HEK293 (cell line): ENCODE data around the gene SLC35G6.
A peak's percentile ranks its signal among the peaks of the same experiment; 100 is the strongest.

Source experiments
- GLIS2 ChIP-seq: fragments of 450-650 bp; formaldehyde crosslinking; IDR thresholded peaks from 2 replicates; pipeline ENCODE4 v1.5.1; 2016; ENCODE audit warnings: missing biosample characterization, missing genetic modification characterization
- KLF8 ChIP-seq: fragments of 450-650 bp; formaldehyde crosslinking; IDR thresholded peaks from 2 replicates; pipeline ENCODE4 v1.5.1; 2016; ENCODE audit warnings: missing biosample characterization, missing genetic modification characterization
- SCRT1 ChIP-seq: fragments of 450-650 bp; formaldehyde crosslinking; IDR thresholded peaks from 2 replicates; pipeline ENCODE4 v1.5.1; 2016; ENCODE audit warnings: missing biosample characterization, missing genetic modification characterization, borderline replicate concordance
- SP2 ChIP-seq: fragments of 450-650 bp; formaldehyde crosslinking; IDR thresholded peaks from 2 replicates; pipeline ENCODE4 v1.5.1; 2016; ENCODE audit warnings: missing biosample characterization, missing genetic modification characterization
- ZBTB21 ChIP-seq: fragments of 450-650 bp; formaldehyde crosslinking; IDR thresholded peaks from 2 replicates; pipeline ENCODE4 v1.5.1; 2017; ENCODE audit warnings: missing biosample characterization, missing genetic modification characterization
- ZFP3 ChIP-seq: fragments of 450-650 bp; formaldehyde crosslinking; IDR thresholded peaks from 2 replicates; pipeline ENCODE4 v1.5.1; 2016; ENCODE audit warnings: low read depth, missing biosample characterization, missing genetic modification characterization
- ZFP41 ChIP-seq: fragments of 450-650 bp; formaldehyde crosslinking; IDR thresholded peaks from 2 replicates; pipeline ENCODE4 v1.5.1; 2016; ENCODE audit warnings: missing biosample characterization, missing genetic modification characterization, borderline replicate concordance
- ZNF112 ChIP-seq: fragments of 450-650 bp; formaldehyde crosslinking; IDR thresholded peaks from 2 replicates; pipeline ENCODE4 v1.5.0; 2017; ENCODE audit warnings: missing biosample characterization, missing genetic modification characterization
- ZNF132 ChIP-seq: fragments of 450-650 bp; formaldehyde crosslinking; IDR thresholded peaks from 2 replicates; pipeline ENCODE4 v1.5.1; 2017; ENCODE audit warnings: missing biosample characterization, missing genetic modification characterization, borderline replicate concordance
- ZNF155 ChIP-seq: fragments of 450-650 bp; formaldehyde crosslinking; IDR thresholded peaks from 2 replicates; pipeline ENCODE4 v1.5.1; 2016; ENCODE audit warnings: missing biosample characterization, missing genetic modification characterization
- ZNF174 ChIP-seq: fragments of 450-650 bp; formaldehyde crosslinking; IDR thresholded peaks from 2 replicates; pipeline ENCODE4 v1.5.0; 2017; ENCODE audit warnings: missing biosample characterization, mild to moderate bottlenecking, missing genetic modification characterization
- ZNF280D ChIP-seq: fragments of 450-650 bp; formaldehyde crosslinking; IDR thresholded peaks from 2 replicates; pipeline ENCODE4 v1.5.1; 2016; ENCODE audit warnings: missing biosample characterization, missing genetic modification characterization
- ZNF324 ChIP-seq: fragments of 450-650 bp; formaldehyde crosslinking; IDR thresholded peaks from 2 replicates; pipeline ENCODE4 v1.5.1; 2016; ENCODE audit warnings: missing biosample characterization, missing genetic modification characterization
- ZNF341 ChIP-seq: fragments of 450-650 bp; formaldehyde crosslinking; IDR thresholded peaks from 2 replicates; pipeline ENCODE4; 2016; ENCODE audit warnings: low read depth, missing biosample characterization, missing genetic modification characterization
- ZNF37A ChIP-seq: fragments of 450-650 bp; IDR thresholded peaks from 2 replicates; pipeline ENCODE4 v1.5.1; 2018; ENCODE audit warnings: missing biosample characterization, missing genetic modification characterization
- ZNF548 ChIP-seq: fragments of 450-650 bp; formaldehyde crosslinking; IDR thresholded peaks from 2 replicates; pipeline ENCODE4 v1.5.1; 2016; ENCODE audit warnings: missing biosample characterization, missing genetic modification characterization
- ZNF707 ChIP-seq: fragments of 450-650 bp; formaldehyde crosslinking; IDR thresholded peaks from 2 replicates; pipeline ENCODE4 v1.5.1; 2016; ENCODE audit warnings: missing biosample characterization, missing genetic modification characterization
- ZNF830 ChIP-seq: fragments of 450-650 bp; IDR thresholded peaks from 2 replicates; pipeline ENCODE4 v1.5.0; 2018; ENCODE audit warnings: missing biosample characterization, missing genetic modification characterization, low read depth, mild to moderate bottlenecking, moderate library complexity
- ZSCAN18 ChIP-seq: fragments of 450-650 bp; formaldehyde crosslinking; IDR thresholded peaks from 2 replicates; pipeline ENCODE4 v1.5.1; 2016; ENCODE audit warnings: missing biosample characterization, missing genetic modification characterization
- ZSCAN5A ChIP-seq: fragments of 450-650 bp; formaldehyde crosslinking; IDR thresholded peaks from 2 replicates; pipeline ENCODE4 v1.5.1; 2016; ENCODE audit warnings: missing biosample characterization, missing genetic modification characterization
- ZXDB ChIP-seq: fragments of 450-650 bp; formaldehyde crosslinking; IDR thresholded peaks from 2 replicates; pipeline ENCODE4 v1.5.1; 2016; ENCODE audit warnings: missing biosample characterization, missing genetic modification characterization
- TF ChIP-seq, protein P1 (sequence below): fragments of 450-650 bp; formaldehyde crosslinking; IDR thresholded peaks from 2 replicates; pipeline ENCODE4 v1.5.1; 2016; ENCODE audit warnings: missing biosample characterization, missing genetic modification characterization, low read depth
- TF ChIP-seq, protein P2 (sequence below): fragments of 450-650 bp; formaldehyde crosslinking; IDR thresholded peaks from 2 replicates; pipeline ENCODE4 v1.5.1; 2016; ENCODE audit warnings: missing biosample characterization, missing genetic modification characterization
- TF ChIP-seq, protein P3 (sequence below): fragments of 450-650 bp; formaldehyde crosslinking; IDR thresholded peaks from 2 replicates; pipeline ENCODE4 v1.5.1; 2016; ENCODE audit warnings: missing biosample characterization, missing genetic modification characterization
- TF ChIP-seq, protein P4 (sequence below): fragments of 450-650 bp; formaldehyde crosslinking; IDR thresholded peaks from 2 replicates; pipeline ENCODE4 v1.5.1; 2017; ENCODE audit warnings: missing biosample characterization, missing genetic modification characterization

SLC35G6 gene

DNA sequence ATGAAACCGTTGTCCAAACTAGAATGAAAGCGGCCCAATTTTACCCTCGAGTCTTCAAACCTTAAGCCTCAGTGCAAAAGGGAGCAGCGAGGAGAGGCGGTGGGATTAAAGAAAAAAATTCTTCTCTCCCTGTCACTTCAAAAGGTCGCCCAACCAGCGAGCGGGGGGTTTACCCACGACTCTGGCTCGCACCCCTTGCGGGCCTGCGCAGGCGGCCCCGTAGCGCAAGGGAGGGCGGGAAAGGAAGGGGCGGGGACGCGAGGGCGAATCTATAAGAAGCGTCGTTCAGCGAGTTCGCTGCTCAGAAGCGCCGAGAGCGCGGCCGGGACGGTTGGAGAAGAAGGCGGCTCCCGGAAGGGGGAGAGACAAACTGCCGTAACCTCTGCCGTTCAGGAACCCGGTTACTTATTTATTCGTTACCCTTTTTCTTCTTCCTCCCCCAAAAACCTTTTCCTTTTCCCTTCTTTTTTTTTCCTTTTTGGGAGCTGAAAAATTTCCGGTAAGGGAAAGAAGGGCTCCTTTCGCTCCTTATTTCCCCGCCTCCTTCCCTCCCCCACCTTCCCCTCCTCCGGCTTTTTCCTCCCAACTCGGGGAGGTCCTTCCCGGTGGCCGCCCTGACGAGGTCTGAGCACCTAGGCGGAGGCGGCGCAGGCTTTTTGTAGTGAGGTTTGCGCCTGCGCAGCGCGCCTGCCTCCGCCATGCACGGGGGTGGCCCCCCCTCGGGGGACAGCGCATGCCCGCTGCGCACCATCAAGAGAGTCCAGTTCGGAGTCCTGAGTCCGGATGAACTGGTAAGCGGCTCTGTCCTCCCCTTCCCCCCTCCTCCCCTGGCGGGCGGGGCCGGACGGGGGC lies 3.0 kb downstream of the SLC35G6 start, which contains the start of gene POLR2A (continued):
- TF ChIP-seq, protein P1, sequence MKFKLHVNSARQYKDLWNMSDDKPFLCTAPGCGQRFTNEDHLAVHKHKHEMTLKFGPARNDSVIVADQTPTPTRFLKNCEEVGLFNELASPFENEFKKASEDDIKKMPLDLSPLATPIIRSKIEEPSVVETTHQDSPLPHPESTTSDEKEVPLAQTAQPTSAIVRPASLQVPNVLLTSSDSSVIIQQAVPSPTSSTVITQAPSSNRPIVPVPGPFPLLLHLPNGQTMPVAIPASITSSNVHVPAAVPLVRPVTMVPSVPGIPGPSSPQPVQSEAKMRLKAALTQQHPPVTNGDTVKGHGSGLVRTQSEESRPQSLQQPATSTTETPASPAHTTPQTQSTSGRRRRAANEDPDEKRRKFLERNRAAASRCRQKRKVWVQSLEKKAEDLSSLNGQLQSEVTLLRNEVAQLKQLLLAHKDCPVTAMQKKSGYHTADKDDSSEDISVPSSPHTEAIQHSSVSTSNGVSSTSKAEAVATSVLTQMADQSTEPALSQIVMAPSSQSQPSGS (tag by site-specific recombination) = 0 out of 2 replicates have a peak, but pooled peaks have one; percentile 2
- peak; percentile 100 for TF ChIP-seq ZXDB
- peak; percentile 92; the same call in 1 of the 2 replicates for TF ChIP-seq ZFP41 (tag by site-specific recombination)
- no peak for TF ChIP-seq ZNF174 (tag by site-specific recombination)
- peak; percentile 96 for TF ChIP-seq KLF8
- TF ChIP-seq, protein P2, sequence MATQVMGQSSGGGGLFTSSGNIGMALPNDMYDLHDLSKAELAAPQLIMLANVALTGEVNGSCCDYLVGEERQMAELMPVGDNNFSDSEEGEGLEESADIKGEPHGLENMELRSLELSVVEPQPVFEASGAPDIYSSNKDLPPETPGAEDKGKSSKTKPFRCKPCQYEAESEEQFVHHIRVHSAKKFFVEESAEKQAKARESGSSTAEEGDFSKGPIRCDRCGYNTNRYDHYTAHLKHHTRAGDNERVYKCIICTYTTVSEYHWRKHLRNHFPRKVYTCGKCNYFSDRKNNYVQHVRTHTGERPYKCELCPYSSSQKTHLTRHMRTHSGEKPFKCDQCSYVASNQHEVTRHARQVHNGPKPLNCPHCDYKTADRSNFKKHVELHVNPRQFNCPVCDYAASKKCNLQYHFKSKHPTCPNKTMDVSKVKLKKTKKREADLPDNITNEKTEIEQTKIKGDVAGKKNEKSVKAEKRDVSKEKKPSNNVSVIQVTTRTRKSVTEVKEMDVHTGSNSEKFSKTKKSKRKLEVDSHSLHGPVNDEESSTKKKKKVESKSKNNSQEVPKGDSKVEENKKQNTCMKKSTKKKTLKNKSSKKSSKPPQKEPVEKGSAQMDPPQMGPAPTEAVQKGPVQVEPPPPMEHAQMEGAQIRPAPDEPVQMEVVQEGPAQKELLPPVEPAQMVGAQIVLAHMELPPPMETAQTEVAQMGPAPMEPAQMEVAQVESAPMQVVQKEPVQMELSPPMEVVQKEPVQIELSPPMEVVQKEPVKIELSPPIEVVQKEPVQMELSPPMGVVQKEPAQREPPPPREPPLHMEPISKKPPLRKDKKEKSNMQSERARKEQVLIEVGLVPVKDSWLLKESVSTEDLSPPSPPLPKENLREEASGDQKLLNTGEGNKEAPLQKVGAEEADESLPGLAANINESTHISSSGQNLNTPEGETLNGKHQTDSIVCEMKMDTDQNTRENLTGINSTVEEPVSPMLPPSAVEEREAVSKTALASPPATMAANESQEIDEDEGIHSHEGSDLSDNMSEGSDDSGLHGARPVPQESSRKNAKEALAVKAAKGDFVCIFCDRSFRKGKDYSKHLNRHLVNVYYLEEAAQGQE (tag by site-specific recombination) = peak; percentile 66; the same call in 1 of the 2 replicates
- TF ChIP-seq, protein P3, sequence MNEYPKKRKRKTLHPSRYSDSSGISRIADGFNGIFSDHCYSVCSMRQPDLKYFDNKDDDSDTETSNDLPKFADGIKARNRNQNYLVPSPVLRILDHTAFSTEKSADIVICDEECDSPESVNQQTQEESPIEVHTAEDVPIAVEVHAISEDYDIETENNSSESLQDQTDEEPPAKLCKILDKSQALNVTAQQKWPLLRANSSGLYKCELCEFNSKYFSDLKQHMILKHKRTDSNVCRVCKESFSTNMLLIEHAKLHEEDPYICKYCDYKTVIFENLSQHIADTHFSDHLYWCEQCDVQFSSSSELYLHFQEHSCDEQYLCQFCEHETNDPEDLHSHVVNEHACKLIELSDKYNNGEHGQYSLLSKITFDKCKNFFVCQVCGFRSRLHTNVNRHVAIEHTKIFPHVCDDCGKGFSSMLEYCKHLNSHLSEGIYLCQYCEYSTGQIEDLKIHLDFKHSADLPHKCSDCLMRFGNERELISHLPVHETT (tag by site-specific recombination) = peak; percentile 95
- TF ChIP-seq, protein P4, sequence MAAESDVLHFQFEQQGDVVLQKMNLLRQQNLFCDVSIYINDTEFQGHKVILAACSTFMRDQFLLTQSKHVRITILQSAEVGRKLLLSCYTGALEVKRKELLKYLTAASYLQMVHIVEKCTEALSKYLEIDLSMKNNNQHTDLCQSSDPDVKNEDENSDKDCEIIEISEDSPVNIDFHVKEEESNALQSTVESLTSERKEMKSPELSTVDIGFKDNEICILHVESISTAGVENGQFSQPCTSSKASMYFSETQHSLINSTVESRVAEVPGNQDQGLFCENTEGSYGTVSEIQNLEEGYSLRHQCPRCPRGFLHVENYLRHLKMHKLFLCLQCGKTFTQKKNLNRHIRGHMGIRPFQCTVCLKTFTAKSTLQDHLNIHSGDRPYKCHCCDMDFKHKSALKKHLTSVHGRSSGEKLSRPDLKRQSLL (tag by site-specific recombination) = peak; percentile 68
- TF ChIP-seq ZNF341 (tag by site-specific recombination) = peak; percentile 91
- TF ChIP-seq ZNF280D (tag by site-specific recombination) = peak; percentile 60; the same call in 1 of the 2 replicates
- TF ChIP-seq ZSCAN18 (tag by site-specific recombination) = peak; percentile 48; the same call in 1 of the 2 replicates
- TF ChIP-seq ZNF112 = no peak
- no peak for TF ChIP-seq ZFP3 (tag by site-specific recombination)
- TF ChIP-seq GLIS2 (tag by site-specific recombination) = peak; percentile 97
- TF ChIP-seq ZNF132 = no peak
- no peak for TF ChIP-seq ZNF707 (tag by site-specific recombination)
- TF ChIP-seq ZBTB21 (tag by site-specific recombination) = peak; percentile 78; the same call in 1 of the 2 replicates
- peak; percentile 88; the same call in 1 of the 2 replicates for TF ChIP-seq ZSCAN5A (tag by site-specific recombination)
- TF ChIP-seq ZNF830 = no peak
- peak; percentile 22; the same call in 1 of the 2 replicates for TF ChIP-seq ZNF37A (tag by site-specific recombination)
- TF ChIP-seq SCRT1 (tag by site-specific recombination) = no peak
- no peak for TF ChIP-seq ZNF155 (tag by site-specific recombination)
- peak; percentile 82 for TF ChIP-seq ZNF324 (tag by site-specific recombination)
- peak; percentile 83 for TF ChIP-seq SP2 (tag by site-specific recombination)
- no peak for TF ChIP-seq ZNF548
